ENCODE measurements around the gene CS.

Gene CS

GRCh38 chr12:56256326-56256960, 43.7 kb downstream of the CS start:
- Histone ChIP-seq H3K4me3 (ENCODE audit: insufficient read length, low read depth) (peak overlapping the region; percentile 82), H3K4me1 (ENCODE audit: insufficient read depth, insufficient read length) (peaks cover 12% of the 10 kb centered on the region), H3K9me3 (ENCODE audit: insufficient read depth, low read length) (no peaks in the 10 kb centered on the region), H3K36me3 (ENCODE audit: insufficient read depth, insufficient read length, low read length) (peaks cover 58% of the 10 kb centered on the region), H3K27me3 (ENCODE audit: insufficient read depth, insufficient read length) (peaks cover 10% of the 10 kb centered on the region), H3K9ac (ENCODE audit: insufficient read length, low read depth) (no peak overlapping the region)
- no peak for TF ChIP-seq SUZ12 (IDR thresholded peaks at IDR 0.05; ENCODE audit: extremely low read depth, insufficient read depth, insufficient read length)
- TF ChIP-seq YY1 (IDR thresholded peaks at IDR 0.05; ENCODE audit: insufficient read depth, insufficient read length) = no peak
- no peak for TF ChIP-seq ZNF274 (IDR thresholded peaks at IDR 0.05; ENCODE audit: low read depth, low read length)
- no peak for DNase-seq (ENCODE audit: low read depth, low spot score)

- H3K9me3 ChIP-seq (ENCODE audit: insufficient read depth, low read length) = no peaks in the 10 kb centered on the region
- TF ChIP-seq ZNF274 (IDR thresholded peaks at IDR 0.05; ENCODE audit: low read depth, low read length) (no peak), SUZ12 (IDR thresholded peaks at IDR 0.05; ENCODE audit: extremely low read depth, insufficient read depth, insufficient read length) (no peak), YY1 (IDR thresholded peaks at IDR 0.05; ENCODE audit: insufficient read depth, insufficient read length) (no peak)
- peaks cover 12% of the 10 kb centered on the region for H3K4me1 ChIP-seq (ENCODE audit: insufficient read depth, insufficient read length)
- DNase-seq (ENCODE audit: low read depth, low spot score) = no peak
- no peak overlapping the region for H3K4me3 ChIP-seq (ENCODE audit: insufficient read length, low read depth)
- H3K9ac ChIP-seq (ENCODE audit: insufficient read length, low read depth) = no peak overlapping the region
- H3K36me3 ChIP-seq (ENCODE audit: insufficient read depth, insufficient read length, low read length) = peaks cover 66% of the 10 kb centered on the region
- peaks cover 10% of the 10 kb centered on the region for H3K27me3 ChIP-seq (ENCODE audit: insufficient read depth, insufficient read length)
These were observed 44.5 kb downstream of the CS start for GRCh38 chr12:56255671-56256070.

- peaks cover 91% of the 10 kb centered on the region for H3K36me3 ChIP-seq (ENCODE audit: insufficient read depth, insufficient read length, low read length)
These were observed 47.0 kb downstream of the CS start for GRCh38 chr12:56253091-56253490.

GRCh38 chr12:56252649-56253048, 47.5 kb downstream of the CS start:
- no peak overlapping the region for H3K9ac ChIP-seq (ENCODE audit: insufficient read length, low read depth)
- no peaks in the 10 kb centered on the region for H3K9me3 ChIP-seq (ENCODE audit: insufficient read depth, low read length)
- peaks cover 95% of the 10 kb centered on the region for H3K36me3 ChIP-seq (ENCODE audit: insufficient read depth, insufficient read length, low read length)
- no peak overlapping the region for H3K4me3 ChIP-seq (ENCODE audit: insufficient read length, low read depth)
- H3K27me3 ChIP-seq (ENCODE audit: insufficient read depth, insufficient read length) = no peaks in the 10 kb centered on the region
- H3K4me1 ChIP-seq (ENCODE audit: insufficient read depth, insufficient read length) = peaks cover 12% of the 10 kb centered on the region
- TF ChIP-seq SUZ12 (IDR thresholded peaks at IDR 0.05; ENCODE audit: extremely low read depth, insufficient read depth, insufficient read length) (no peak), ZNF274 (IDR thresholded peaks at IDR 0.05; ENCODE audit: low read depth, low read length) (no peak), YY1 (IDR thresholded peaks at IDR 0.05; ENCODE audit: insufficient read depth, insufficient read length) (no peak)
- no peak for DNase-seq (ENCODE audit: low read depth, low spot score)

More at GRCh38 chr12:56253091-56253490, 47.0 kb downstream of the CS start:
- Histone ChIP-seq H3K4me3 (ENCODE audit: insufficient read length, low read depth) (no peak overlapping the region), H3K27me3 (ENCODE audit: insufficient read depth, insufficient read length) (no peaks in the 10 kb centered on the region), H3K4me1 (ENCODE audit: insufficient read depth, insufficient read length) (peaks cover 12% of the 10 kb centered on the region), H3K9ac (ENCODE audit: insufficient read length, low read depth) (no peak overlapping the region), H3K9me3 (ENCODE audit: insufficient read depth, low read length) (no peaks in the 10 kb centered on the region)
- TF ChIP-seq ZNF274 (IDR thresholded peaks at IDR 0.05; ENCODE audit: low read depth, low read length) (no peak), SUZ12 (IDR thresholded peaks at IDR 0.05; ENCODE audit: extremely low read depth, insufficient read depth, insufficient read length) (no peak), YY1 (IDR thresholded peaks at IDR 0.05; ENCODE audit: insufficient read depth, insufficient read length) (no peak)
- DNase-seq (ENCODE audit: low read depth, low spot score) = no peak

- Histone ChIP-seq H3K27me3 (ENCODE audit: insufficient read depth, insufficient read length) (no peaks in the 10 kb centered on the region), H3K36me3 (ENCODE audit: insufficient read depth, insufficient read length, low read length) (peaks cover 93% of the 10 kb centered on the region), H3K9me3 (ENCODE audit: insufficient read depth, low read length) (no peaks in the 10 kb centered on the region), H3K4me1 (ENCODE audit: insufficient read depth, insufficient read length) (no peaks in the 10 kb centered on the region), H3K9ac (ENCODE audit: insufficient read length, low read depth) (no peak overlapping the region), H3K4me3 (ENCODE audit: insufficient read length, low read depth) (no peak overlapping the region)
- no peak for DNase-seq (ENCODE audit: low read depth, low spot score)
- TF ChIP-seq YY1 (IDR thresholded peaks at IDR 0.05; ENCODE audit: insufficient read depth, insufficient read length) = no peak
- TF ChIP-seq ZNF274 (IDR thresholded peaks at IDR 0.05; ENCODE audit: low read depth, low read length) = no peak
- no peak for TF ChIP-seq SUZ12 (IDR thresholded peaks at IDR 0.05; ENCODE audit: extremely low read depth, insufficient read depth, insufficient read length)
These were observed 51.4 kb downstream of the CS start for GRCh38 chr12:56248711-56249110.

GRCh38 chr12:56247923-56248322, 52.2 kb downstream of the CS start:
- no peaks in the 10 kb centered on the region for H3K9me3 ChIP-seq (ENCODE audit: insufficient read depth, low read length)
- H3K4me3 ChIP-seq (ENCODE audit: insufficient read length, low read depth) = no peak overlapping the region
- no peak overlapping the region for H3K9ac ChIP-seq (ENCODE audit: insufficient read length, low read depth)
- no peaks in the 10 kb centered on the region for H3K27me3 ChIP-seq (ENCODE audit: insufficient read depth, insufficient read length)
- no peak for DNase-seq (ENCODE audit: low read depth, low spot score)
- TF ChIP-seq YY1 (IDR thresholded peaks at IDR 0.05; ENCODE audit: insufficient read depth, insufficient read length) = no peak
- no peak for TF ChIP-seq ZNF274 (IDR thresholded peaks at IDR 0.05; ENCODE audit: low read depth, low read length)
- TF ChIP-seq SUZ12 (IDR thresholded peaks at IDR 0.05; ENCODE audit: extremely low read depth, insufficient read depth, insufficient read length) = no peak
- peaks cover 93% of the 10 kb centered on the region for H3K36me3 ChIP-seq (ENCODE audit: insufficient read depth, insufficient read length, low read length)
- H3K4me1 ChIP-seq (ENCODE audit: insufficient read depth, insufficient read length) = no peaks in the 10 kb centered on the region

GRCh38 chr12:56244494-56244893, 55.6 kb downstream of the CS start:
- Histone ChIP-seq H3K27me3 (ENCODE audit: insufficient read depth, insufficient read length) (no peaks in the 10 kb centered on the region), H3K4me3 (ENCODE audit: insufficient read length, low read depth) (no peak overlapping the region), H3K9ac (ENCODE audit: insufficient read length, low read depth) (no peak overlapping the region), H3K4me1 (ENCODE audit: insufficient read depth, insufficient read length) (no peaks in the 10 kb centered on the region), H3K36me3 (ENCODE audit: insufficient read depth, insufficient read length, low read length) (peaks cover 92% of the 10 kb centered on the region), H3K9me3 (ENCODE audit: insufficient read depth, low read length) (peaks cover 13% of the 10 kb centered on the region; the same call in 1 of the 2 replicates)
- no peak for DNase-seq (ENCODE audit: low read depth, low spot score)
- TF ChIP-seq YY1 (IDR thresholded peaks at IDR 0.05; ENCODE audit: insufficient read depth, insufficient read length) (no peak), SUZ12 (IDR thresholded peaks at IDR 0.05; ENCODE audit: extremely low read depth, insufficient read depth, insufficient read length) (no peak), ZNF274 (IDR thresholded peaks at IDR 0.05; ENCODE audit: low read depth, low read length) (no peak)

Measured in NT2/D1 (cell line).